NCI-H2227 (cell line): ENCODE data around the gene PHF21A.
"Not testable (repeated sequence)": the region's sequence is repeated elsewhere in the genome, so short reads cannot be mapped to it uniquely, and the experiment has no call there.

ENCODE experiments used
- DNase-seq: peaks from one replicate; lab custom pipeline; 2025; ENCODE audit not compliant: unreplicated experiment; lab: John Stamatoyannopoulos, UW

PHF21A gene

GRCh38 chr11:45906096-45906682 is 215.1 kb downstream of the PHF21A start:
- DNase-seq = no peak

- DNase-seq = not testable (repeated sequence)
These were observed 215.7 kb downstream of the PHF21A start for GRCh38 chr11:45905576-45905975.

GRCh38 chr11:45905095-45905494 is 216.2 kb downstream of the PHF21A start:
- no peak for DNase-seq

- DNase-seq = no peak
These were observed 216.8 kb downstream of the PHF21A start for GRCh38 chr11:45904309-45904915.

- DNase-seq = no peak
These were observed 218.5 kb downstream of the PHF21A start for GRCh38 chr11:45902452-45903380.

GRCh38 chr11:45901626-45902025 is 219.6 kb downstream of the PHF21A start:
- DNase-seq = no peak

- peak; percentile 20 for DNase-seq
These were observed 220.2 kb downstream of the PHF21A start for GRCh38 chr11:45900916-45901617.

GRCh38 chr11:45900175-45900800 is 221.0 kb downstream of the PHF21A start:
- DNase-seq = not testable (repeated sequence)

GRCh38 chr11:45899448-45900174 is 221.6 kb downstream of the PHF21A start:
- DNase-seq = peak; percentile 96

- no peak for DNase-seq
These were observed 222.2 kb downstream of the PHF21A start for GRCh38 chr11:45899086-45899447.

GRCh38 chr11:45897556-45897955 is 223.7 kb downstream of the PHF21A start:
- DNase-seq = no peak

- DNase-seq = peak; percentile 79
These were observed 224.8 kb downstream of the PHF21A start for GRCh38 chr11:45896422-45896984.

GRCh38 chr11:45895553-45896259 is 225.5 kb downstream of the PHF21A start:
- DNase-seq = no peak

GRCh38 chr11:45894555-45895247 is 226.6 kb downstream of the PHF21A start:
- DNase-seq = no peak

- no peak for DNase-seq
These were observed 228.4 kb downstream of the PHF21A start for GRCh38 chr11:45892856-45893255.

GRCh38 chr11:45890886-45891550 is 230.2 kb downstream of the PHF21A start:
- DNase-seq = no peak

GRCh38 chr11:45889966-45890365 is 231.3 kb downstream of the PHF21A start:
- DNase-seq = no peak

- DNase-seq = no peak
These were observed 231.7 kb downstream of the PHF21A start for GRCh38 chr11:45889555-45889954.
